Astrocyte (in vitro differentiated cells and primary cell): Measurements from ENCODE around the gene TENM3. TPM values are rescaled to one million over a fixed set of nuclear protein-coding genes. Genes with fewer than 3 reads are reported as not detected.

Source experiments
- DNase-seq: peaks from one replicate; pipeline ENCODE4 v3.0.0-alpha.2; 2010; ENCODE audit warnings: low read depth
- FAIRE-seq: peaks from 2 replicates; lab custom pipeline; 2011; peaks lifted over from hg19 to GRCh38; lab: Jason Lieb, UNC
- H2AFZ ChIP-seq: 2 replicates; pipeline ENCODE4 v1.6.0; 2012; ENCODE audit warnings: low read depth, low read length, inconsistent platforms
- H3K27ac ChIP-seq: 2 replicates; pipeline ENCODE4 v1.5.1; 2011; ENCODE audit warnings: low read depth, low read length, inconsistent platforms
- H3K27me3 ChIP-seq: 2 replicates; pipeline ENCODE4 v1.6.0; 2011; ENCODE audit warnings: low read length, inconsistent platforms; ENCODE audit not compliant: insufficient read depth
- H3K36me3 ChIP-seq: 2 replicates; pipeline ENCODE4 v1.5.1; 2011; ENCODE audit warnings: low read length, inconsistent platforms; ENCODE audit not compliant: insufficient read depth
- H3K4me1 ChIP-seq: 2 replicates; pipeline ENCODE4 v1.5.1; 2011; ENCODE audit warnings: low read length, inconsistent platforms; ENCODE audit not compliant: insufficient read depth
- H3K4me2 ChIP-seq: 2 replicates; pipeline ENCODE4 v1.6.0; 2012; ENCODE audit warnings: low read length, inconsistent platforms
- H3K4me3 ChIP-seq: 2 replicates; pipeline ENCODE4 v1.5.1; 2011; ENCODE audit warnings: low read depth, mild to moderate bottlenecking, low read length, inconsistent platforms; ENCODE audit not compliant: insufficient read depth
- H3K79me2 ChIP-seq: 2 replicates; pipeline ENCODE4 v1.6.0; 2012; ENCODE audit warnings: mild to moderate bottlenecking, low read length, inconsistent platforms; ENCODE audit not compliant: insufficient read depth
- H3K9ac ChIP-seq: 2 replicates; pipeline ENCODE4 v1.6.0; 2012; ENCODE audit warnings: mild to moderate bottlenecking, low read length, inconsistent platforms
- H3K9me3 ChIP-seq: 2 replicates; pipeline ENCODE4 v1.5.1; 2012; ENCODE audit warnings: low read depth, mild to moderate bottlenecking, low read length, inconsistent platforms; ENCODE audit not compliant: insufficient read depth
- H4K20me1 ChIP-seq: 2 replicates; pipeline ENCODE4 v1.6.0; 2012; ENCODE audit warnings: low read length, inconsistent platforms; ENCODE audit not compliant: insufficient read depth
- H3K27ac Mint-ChIP-seq: one replicate; pipeline ENCODE4 v1.8.0; 2021; ENCODE audit warnings: mild to moderate bottlenecking, mixed read lengths; ENCODE audit not compliant: unreplicated experiment
- H3K27me3 Mint-ChIP-seq: one replicate; pipeline ENCODE4 v1.8.0; 2021; ENCODE audit warnings: low read depth, mixed read lengths; ENCODE audit not compliant: unreplicated experiment
- H3K36me3 Mint-ChIP-seq: one replicate; pipeline ENCODE4 v1.8.0; 2021; ENCODE audit warnings: low read depth, mixed read lengths; ENCODE audit not compliant: unreplicated experiment
- H3K4me1 Mint-ChIP-seq: one replicate; pipeline ENCODE4 v1.8.0; 2021; ENCODE audit warnings: low read depth, mixed read lengths; ENCODE audit not compliant: unreplicated experiment
- H3K4me3 Mint-ChIP-seq: one replicate; pipeline ENCODE4 v1.8.0; 2021; ENCODE audit warnings: mild to moderate bottlenecking, moderate library complexity, mixed read lengths; ENCODE audit not compliant: unreplicated experiment
- H3K9me3 Mint-ChIP-seq: one replicate; pipeline ENCODE4 v1.8.0; 2021; ENCODE audit warnings: mild to moderate bottlenecking, mixed read lengths; ENCODE audit not compliant: unreplicated experiment
- EZH2 ChIP-seq: IDR thresholded peaks from 2 replicates; pipeline ENCODE4 v1.6.1; 2012; ENCODE audit warnings: mild to moderate bottlenecking, low read length, inconsistent platforms; ENCODE audit not compliant: insufficient read depth
- total RNA-seq: library from RNA; stranded (reverse); gene quantifications from 2 replicates; pipeline ENCODE4 v1.2.1, GENCODE V29; 2021
- TF ChIP-seq, protein P1 (sequence below): IDR thresholded peaks from 2 replicates; pipeline ENCODE4 v1.5.1; 2011; ENCODE audit warnings: low read depth, mild to moderate bottlenecking, inconsistent platforms, low read length, moderate library complexity; ENCODE audit not compliant: insufficient read depth

Gene TENM3
- total RNA-seq, 1 donor from 2014 or later = 127 TPM

DNA sequence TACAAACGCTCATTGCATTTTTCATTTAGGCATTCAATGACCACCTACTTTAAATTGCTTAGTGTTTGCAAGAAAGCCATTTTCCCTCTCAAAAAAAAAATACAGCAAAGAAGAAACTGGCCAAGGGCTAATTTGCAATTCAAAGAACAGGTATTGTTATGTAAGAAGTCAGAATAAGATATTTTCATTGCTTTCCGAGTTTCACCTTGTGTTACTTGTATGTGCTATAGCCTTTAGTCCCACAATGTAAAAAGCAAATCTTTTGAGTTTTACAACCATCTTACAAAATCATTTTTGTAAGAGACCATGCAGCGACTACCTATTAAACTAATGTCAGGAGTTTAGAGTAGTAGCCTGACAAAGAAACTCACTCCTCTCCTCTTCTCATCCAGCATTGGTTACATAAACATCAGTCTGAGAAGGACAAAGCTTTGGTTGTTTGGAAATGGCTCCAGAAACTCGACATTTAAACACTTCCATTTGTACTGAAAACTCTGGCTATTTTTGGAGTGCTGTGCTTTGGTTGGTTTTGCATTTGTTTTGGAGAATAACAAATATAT lies 15.3 kb downstream of the TENM3 start:
- FAIRE-seq = peak; percentile 45
- H3K4me1 Mint-ChIP-seq = peaks cover 6% of the 10 kb centered on the region
- H3K27ac ChIP-seq = no peak overlapping the region

DNA sequence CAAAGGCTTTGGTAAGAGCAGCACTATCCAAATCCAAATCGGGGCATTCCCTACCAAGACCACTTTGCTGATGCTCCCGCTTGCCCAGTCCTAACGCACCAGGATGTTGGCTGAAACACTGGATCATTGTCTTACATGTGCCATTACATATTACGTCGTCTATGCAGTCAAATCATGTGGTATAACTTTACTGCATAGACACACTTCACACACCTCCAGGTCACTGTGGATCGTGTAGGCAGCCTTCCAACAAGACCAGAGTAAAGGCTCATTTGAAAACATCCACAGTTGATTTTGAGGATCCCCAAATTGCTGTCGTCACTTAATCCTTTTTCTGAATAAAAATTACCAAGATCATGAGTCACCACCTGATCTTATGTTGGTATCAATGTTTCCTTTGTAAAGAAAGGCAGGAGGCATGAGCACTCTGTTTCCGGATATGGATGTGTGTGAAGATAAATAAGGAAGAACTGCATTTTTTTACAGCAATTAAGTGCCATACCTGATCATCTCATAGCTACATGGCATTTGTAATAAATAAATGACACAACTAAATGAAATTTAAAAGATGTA lies 18.5 kb downstream of the TENM3 start:
- TF ChIP-seq, protein P1, sequence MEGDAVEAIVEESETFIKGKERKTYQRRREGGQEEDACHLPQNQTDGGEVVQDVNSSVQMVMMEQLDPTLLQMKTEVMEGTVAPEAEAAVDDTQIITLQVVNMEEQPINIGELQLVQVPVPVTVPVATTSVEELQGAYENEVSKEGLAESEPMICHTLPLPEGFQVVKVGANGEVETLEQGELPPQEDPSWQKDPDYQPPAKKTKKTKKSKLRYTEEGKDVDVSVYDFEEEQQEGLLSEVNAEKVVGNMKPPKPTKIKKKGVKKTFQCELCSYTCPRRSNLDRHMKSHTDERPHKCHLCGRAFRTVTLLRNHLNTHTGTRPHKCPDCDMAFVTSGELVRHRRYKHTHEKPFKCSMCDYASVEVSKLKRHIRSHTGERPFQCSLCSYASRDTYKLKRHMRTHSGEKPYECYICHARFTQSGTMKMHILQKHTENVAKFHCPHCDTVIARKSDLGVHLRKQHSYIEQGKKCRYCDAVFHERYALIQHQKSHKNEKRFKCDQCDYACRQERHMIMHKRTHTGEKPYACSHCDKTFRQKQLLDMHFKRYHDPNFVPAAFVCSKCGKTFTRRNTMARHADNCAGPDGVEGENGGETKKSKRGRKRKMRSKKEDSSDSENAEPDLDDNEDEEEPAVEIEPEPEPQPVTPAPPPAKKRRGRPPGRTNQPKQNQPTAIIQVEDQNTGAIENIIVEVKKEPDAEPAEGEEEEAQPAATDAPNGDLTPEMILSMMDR = no peak
- TF ChIP-seq EZH2 = no peak
- no peak overlapping the region for H3K4me3 ChIP-seq
- no peaks in the 10 kb centered on the region for H3K4me1 ChIP-seq
- no peaks in the 10 kb centered on the region for H3K36me3 ChIP-seq
- Mint-ChIP-seq H3K4me3 (no peak overlapping the region), H3K9me3 (no peaks in the 10 kb centered on the region), H3K4me1 (no peaks in the 10 kb centered on the region), H3K27me3 (no peaks in the 10 kb centered on the region), H3K36me3 (peaks cover 11% of the 10 kb centered on the region), H3K27ac (no peak overlapping the region)
- H3K9me3 ChIP-seq = no peaks in the 10 kb centered on the region
- no peaks in the 10 kb centered on the region for H3K27me3 ChIP-seq
- H3K79me2 ChIP-seq = peaks cover 35% of the 10 kb centered on the region
- FAIRE-seq (no peak), DNase-seq (no peak)
- H3K9ac ChIP-seq = no peak overlapping the region
- H3K27ac ChIP-seq = no peak overlapping the region
- no peak overlapping the region for H2AFZ ChIP-seq
- no peaks in the 10 kb centered on the region for H4K20me1 ChIP-seq
- no peak overlapping the region for H3K4me2 ChIP-seq

More for the DNA sequence above, 15.3 kb downstream of the TENM3 start:
- Mint-ChIP-seq H3K36me3 (peaks cover 10% of the 10 kb centered on the region), H3K27me3 (no peaks in the 10 kb centered on the region), H3K4me3 (no peak overlapping the region), H3K9me3 (no peaks in the 10 kb centered on the region), H3K27ac (no peak overlapping the region)
- Histone ChIP-seq H3K9ac (no peak overlapping the region), H3K4me2 (no peak overlapping the region), H3K79me2 (peaks cover 31% of the 10 kb centered on the region), H3K4me3 (no peak overlapping the region), H3K4me1 (no peaks in the 10 kb centered on the region), H4K20me1 (no peaks in the 10 kb centered on the region), H2AFZ (no peak overlapping the region), H3K9me3 (no peaks in the 10 kb centered on the region), H3K27me3 (no peaks in the 10 kb centered on the region), H3K36me3 (no peaks in the 10 kb centered on the region)
- no peak for DNase-seq
- no peak for TF ChIP-seq EZH2
- TF ChIP-seq, protein P1 = no peak

DNA sequence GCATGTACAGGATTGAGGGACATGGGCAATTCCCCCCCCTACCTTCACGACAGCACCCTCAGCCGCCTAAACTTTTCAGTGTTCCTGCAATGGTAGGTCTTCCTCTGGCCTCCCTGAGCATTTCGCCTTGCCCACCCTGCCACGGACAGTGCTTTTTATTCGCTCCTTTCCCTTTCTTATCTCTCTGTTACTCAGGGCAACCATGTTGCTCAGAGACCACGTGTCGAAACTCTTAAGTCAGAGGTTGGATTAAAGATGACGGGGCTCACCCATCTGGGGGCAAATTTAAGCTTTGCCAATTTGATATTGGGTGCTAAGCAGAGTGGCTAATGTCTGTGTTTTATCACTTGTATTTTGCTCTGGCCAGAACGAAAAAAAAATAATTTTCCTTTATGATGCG lies 20.4 kb downstream of the TENM3 start:
- H3K27ac ChIP-seq = no peak overlapping the region
- no peak overlapping the region for H3K4me3 ChIP-seq
- H3K27me3 ChIP-seq = no peaks in the 10 kb centered on the region
- H3K4me2 ChIP-seq = no peak overlapping the region
- Mint-ChIP-seq H3K27me3 (no peaks in the 10 kb centered on the region), H3K4me3 (no peak overlapping the region), H3K27ac (no peak overlapping the region), H3K36me3 (peaks cover 11% of the 10 kb centered on the region), H3K4me1 (no peaks in the 10 kb centered on the region), H3K9me3 (no peaks in the 10 kb centered on the region)
- FAIRE-seq = no peak
- peak overlapping the region; percentile 49 for H2AFZ ChIP-seq
- H3K9me3 ChIP-seq = no peaks in the 10 kb centered on the region
- DNase-seq = no peak
- no peaks in the 10 kb centered on the region for H4K20me1 ChIP-seq
- TF ChIP-seq, protein P1 = no peak
- TF ChIP-seq EZH2 = no peak
- no peaks in the 10 kb centered on the region for H3K4me1 ChIP-seq
- H3K36me3 ChIP-seq = no peaks in the 10 kb centered on the region
- H3K79me2 ChIP-seq = peaks cover 25% of the 10 kb centered on the region
- H3K9ac ChIP-seq = no peak overlapping the region
